Measurements from ENCODE around the gene APIP.
"Not testable (repeated sequence)": the region's sequence is repeated elsewhere in the genome, so short reads cannot be mapped to it uniquely, and the experiment has no call there.

Gene APIP

DNA sequence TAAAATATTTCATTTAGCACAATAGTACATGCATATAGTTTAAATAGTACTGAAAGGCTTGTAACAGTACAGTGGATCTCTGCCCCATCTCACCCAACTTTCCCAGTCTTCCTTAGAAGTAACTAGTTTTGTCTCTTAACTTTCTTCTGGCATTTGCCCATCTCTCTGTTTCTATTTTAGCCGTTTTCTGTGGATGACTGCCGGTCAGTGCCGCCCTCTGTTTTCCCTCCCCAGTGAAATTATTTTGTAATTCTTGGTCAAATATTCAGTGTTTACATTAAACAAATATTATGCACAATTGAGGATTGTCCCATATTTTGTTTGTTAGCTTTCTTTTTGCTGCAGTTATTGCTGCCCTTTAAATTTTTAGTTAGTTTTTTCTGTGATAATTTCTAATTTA is 8.5 kb upstream of the APIP start:
- no peak for DNase-seq

DNA sequence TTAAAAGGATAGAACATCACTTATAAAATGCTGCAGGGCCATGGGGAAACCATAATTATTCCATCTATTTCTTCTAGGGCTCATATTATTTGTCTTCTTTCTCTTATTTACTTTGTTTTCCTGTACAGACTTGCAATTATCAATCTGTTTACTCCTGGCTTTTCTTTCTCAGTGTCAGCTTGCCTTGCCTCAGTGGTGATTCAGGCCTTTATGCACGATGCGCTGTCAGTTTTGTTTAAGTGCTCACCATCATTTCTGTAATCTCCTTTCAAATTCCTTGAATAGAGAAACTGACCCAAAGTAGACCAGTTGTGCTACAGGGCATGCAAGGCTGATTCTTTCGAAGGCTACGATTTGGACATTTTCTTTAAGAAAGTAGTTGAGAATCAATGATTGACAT is 5.0 kb upstream of the APIP start:
- no peak for DNase-seq

DNA sequence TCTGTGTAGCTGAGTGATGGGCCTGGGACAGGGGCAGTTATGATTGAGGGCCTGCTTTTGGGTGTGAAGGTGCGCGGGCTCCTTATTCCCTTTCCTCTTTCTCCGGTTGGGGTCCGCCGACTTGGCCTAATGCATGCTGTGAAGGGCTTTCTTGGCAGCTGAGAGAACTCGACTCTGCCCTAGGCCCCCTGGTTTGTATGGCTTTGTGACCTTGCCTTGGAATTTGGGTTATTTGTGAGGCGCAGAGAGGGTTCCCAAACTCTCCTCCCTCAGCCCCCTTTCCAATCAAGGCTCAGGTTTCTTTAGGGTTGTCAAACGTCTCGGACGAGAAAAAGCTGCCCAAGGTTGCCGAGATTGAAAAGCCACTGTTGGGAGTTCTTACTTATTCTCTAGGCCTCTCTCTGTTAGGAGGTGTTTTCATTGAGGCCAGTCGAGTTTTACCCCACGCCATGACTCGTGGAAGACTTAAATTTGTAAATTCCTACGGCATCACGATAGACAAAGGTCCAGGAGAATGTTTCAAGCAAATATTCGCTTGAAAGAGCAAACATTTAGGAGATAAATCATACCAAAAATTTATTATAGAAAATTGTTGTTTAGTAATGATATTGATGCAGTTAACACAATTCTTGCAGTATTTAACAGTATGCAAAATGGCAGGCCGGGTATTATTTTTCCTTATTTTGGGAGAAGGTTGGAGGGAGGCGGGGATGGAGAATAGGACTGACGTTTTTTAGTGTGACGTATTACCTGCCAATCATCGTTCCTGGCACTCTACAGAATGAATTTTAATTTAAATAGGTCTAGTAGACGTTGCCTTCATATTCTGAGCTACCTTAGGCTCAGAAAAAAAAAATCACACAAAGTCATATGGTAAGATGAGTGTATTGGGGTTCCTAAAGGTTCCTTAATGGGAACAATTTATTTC is 928 bp upstream of the APIP start:
- no peak for DNase-seq

DNA sequence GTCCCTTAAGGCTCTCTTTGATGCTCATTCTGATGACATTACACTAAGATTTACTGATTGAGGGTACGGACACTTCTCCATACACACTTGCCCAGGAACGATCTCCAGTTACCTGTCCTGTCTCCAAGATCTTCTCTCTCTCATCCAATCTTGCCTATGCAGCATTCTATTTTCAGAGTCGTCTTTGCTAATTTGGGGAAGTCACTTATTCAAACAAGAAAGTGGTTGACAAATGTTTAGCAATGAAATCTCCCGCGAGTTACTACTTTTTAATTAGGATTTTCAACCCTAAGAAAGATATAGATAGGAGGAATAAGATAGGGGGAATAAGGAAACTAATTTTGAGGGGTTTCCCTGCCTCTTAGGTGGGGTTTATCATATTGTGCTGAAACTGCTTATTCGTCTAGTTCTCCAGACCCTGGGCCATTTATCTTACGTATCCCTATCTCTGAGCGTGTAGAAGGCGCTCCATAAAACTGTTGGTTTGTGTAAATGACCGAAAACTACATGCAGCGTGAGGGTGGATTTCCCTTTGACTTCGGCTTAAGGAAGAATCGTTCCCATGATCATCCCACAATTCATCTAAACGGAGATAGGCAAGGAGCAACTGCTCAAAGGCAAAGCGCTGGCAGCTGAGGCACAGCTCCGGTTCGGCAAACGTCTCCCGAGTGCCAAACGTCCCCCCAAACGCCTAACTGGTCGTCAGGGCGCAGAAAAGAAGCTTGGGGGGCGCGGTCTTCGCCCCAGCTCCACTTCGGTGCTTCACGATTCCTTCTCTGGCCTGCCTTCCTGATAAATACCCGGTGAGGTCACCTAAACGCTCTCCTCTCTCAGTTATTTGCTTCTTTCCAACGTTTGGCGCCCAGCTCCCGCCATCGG is 804 bp downstream of the APIP start:
- DNase-seq, result peak in 1 of 4 experiments; percentile 22

DNA sequence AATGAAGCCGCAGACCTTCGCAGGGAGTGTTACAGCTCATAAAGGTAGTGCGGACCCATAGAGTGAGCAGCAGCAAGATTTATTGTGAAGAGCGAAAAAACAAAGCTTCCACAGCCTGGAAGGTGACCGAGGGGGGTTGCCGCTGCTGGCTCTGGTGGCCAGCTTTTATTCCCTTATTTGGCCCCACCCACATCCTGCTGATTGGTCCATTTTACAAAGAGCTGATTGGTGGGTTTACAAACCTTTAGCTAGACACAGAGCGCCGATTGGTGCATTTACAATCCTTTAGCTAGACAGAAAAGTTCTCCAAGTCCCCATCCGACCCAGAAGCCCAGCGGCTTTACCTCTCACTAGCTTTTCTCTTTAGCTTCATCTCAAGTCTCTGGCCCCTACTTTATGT is 2.6 kb downstream of the APIP start:
- not testable (repeated sequence) for DNase-seq

DNA sequence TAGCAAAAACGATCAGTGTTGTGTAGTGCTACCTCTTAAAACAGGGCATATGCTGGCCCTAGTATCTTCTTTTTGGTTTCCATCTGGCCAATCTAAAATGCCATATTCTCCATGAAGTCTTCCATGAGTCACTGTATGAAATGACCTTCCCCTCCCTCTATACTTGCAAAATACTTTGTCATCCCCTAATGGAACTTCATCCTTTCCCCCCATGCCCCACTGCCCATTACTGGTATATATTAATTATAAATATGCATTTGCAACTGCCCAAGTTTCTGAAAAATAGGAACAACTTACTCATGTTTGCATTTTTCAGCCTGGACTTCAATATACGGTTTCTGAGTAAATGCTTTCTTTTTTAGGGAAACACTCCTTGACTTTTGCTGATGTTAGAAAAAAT is 4.5 kb downstream of the APIP start:
- no peak for DNase-seq

DNA sequence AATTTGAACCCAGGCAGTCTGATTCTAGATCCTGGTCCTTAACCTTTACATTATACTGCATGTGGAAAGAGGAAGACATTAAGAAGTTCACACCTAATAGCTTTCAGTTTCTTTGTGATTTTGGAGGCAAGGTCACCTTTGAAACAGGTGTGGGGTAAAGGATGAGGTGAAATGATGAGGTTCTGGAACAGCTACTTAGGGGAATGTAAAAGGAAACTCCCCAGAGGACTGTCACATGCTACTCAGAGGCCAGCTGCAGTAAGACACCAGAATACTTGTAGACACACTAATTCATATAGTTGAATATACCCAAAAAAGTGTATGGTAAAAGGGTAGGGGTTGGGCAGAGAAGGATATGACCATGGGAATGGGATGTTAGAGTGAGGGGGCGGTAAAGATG is 5.4 kb downstream of the APIP start:
- DNase-seq, result no peak

DNA sequence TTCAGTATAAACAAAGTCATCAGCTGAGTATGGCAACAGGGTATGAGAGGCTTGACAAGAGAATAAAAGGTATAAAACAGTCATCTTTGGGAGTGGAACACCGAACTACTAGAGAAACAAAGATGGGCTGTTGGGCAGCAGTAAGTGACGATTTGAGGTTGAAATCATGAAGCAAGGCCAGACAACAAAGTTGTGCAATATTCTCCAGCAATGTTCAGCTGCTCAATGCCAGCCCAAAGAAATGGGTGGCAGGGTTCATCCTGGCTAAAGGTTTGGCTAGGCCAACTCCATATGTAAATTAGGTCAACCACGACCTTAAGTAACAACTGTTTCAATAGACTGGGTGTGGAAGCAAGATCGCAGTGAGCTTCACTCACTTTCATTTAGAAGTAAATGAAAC is 6.2 kb downstream of the APIP start:
- DNase-seq, result no peak

DNA sequence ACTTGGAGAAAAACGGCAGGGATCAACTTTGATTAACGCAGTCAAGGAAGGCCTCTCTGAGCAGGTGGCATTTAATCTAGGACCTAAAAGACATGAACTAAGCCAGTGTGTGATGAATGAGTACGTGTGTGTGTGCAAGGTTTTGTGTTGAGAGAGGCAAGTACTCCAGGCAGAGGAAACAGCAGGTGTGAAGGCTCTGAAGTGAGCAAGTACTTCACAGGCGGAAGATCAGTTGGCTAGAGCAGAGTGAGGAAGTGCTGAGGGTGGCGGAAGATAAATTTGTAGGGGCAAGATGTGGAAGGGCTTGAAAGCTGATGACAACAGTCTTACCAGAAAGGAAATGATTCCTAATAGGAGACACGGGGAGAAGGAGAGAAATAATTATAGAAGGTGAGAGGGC is 6.8 kb downstream of the APIP start:
- DNase-seq, result no peak

DNA sequence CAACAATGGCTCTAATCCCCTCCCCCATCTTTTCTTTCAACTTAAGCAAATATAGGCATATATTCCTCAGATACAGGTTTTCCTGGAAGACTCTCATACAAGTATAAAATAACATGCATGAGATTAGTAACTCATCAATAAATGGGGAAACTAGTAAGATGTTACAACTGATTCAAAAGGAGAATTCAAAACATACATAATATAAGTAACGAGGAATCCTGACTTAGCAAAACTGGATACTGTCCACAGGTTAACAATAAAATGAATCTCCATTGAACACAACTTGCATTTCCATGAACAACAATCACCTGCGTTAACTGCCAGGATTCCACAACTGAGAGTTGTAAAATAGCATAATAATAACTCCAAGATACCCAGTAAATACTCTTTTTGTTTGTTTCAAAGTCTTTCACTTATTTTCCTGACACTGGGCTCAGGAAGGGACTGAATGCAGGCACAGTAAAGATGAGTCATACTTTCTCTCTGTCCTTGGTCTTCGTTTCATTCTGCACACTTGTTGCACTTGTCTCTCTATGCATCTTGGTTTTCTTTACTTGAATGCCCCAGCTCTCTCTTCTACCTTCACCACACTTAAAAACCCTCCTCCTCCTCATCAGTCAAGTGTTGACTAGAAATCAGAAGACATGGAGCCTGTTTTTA is 8.1 kb downstream of the APIP start:
- no peak for DNase-seq

DNA sequence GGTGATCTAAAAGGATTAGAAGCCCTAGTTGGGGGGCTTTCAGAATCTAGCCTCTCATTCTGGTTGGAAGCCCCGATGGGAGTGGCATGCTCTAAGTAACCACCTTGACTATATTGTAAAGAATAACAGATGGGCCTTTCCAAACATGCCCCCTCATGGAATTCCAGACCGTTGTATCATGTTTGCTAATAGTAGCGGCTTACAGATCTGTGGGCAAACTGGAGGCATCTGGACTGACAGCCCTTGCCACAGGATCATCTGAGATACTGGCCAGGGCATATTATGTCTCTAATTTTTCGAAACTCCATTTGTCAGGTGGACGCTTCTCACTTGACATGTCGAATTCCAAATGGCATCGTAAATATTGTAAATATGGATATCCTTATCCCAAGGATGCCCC is 10.5 kb downstream of the APIP start:
- no peak for DNase-seq

DNA sequence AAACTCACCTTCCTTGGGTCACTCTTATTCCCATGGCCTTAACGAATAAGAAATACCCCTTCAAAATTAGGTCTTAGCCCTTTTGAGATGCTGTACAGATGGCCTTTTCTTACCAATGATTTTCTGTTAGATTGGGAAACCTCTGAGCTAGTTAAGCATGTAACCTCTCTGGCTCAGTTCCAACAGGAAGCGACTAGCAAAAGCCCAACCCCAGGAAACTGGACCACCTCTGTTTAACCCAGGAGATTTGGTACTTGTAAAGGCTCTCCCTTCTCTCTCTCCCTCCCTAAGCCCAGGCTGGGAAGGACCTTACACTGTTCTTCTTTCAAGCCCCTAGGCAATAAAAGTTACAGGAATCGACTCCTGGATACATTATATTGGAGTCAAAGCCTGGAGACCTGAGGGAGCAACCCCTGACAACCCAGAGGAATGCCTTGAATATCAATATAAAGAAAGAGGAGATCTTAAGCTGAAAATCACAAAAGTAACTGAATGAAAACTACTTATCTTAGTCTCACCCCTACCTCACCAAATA is 11.7 kb downstream of the APIP start:
- DNase-seq, result no peak

DNA sequence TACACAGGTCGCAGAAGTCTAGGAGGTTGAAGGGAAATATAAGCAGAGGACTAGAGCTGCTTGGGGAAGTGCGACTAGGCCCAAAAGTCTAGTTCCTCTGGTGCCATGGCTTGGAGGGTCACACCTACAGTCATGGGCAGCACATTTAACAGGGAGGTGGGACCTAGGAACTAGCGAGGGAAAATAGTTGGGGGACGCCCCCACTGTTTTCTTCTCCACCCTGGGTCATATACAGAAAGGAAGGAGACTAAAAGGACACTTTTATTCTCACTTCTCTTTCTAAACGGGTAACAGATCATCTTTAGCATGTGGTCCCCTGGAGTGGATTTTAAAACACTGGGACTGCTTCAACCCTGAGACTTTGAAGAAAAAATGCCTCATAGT is 16.6 kb downstream of the APIP start:
- DNase-seq, result no peak

DNA sequence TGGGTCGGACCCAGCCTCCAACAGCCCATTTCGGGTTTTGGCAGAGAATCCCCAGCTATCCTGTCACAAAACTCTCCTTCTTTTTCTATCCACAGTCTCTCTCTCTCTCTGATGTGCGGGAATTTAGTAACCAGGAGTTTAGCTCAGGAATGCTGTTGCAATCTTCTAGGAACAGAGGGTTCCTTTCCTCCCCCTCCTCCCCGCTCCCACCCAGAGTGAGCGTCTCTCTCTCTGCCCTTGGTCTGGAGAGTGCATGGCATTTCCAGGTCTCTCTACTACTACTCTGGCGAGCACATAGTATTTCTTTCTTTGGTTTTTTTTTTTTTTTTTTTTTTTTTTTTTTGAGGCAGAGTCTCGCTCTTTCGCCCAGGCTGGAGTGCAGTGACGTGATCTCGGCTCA is 17.7 kb downstream of the APIP start:
- no peak for DNase-seq

DNA sequence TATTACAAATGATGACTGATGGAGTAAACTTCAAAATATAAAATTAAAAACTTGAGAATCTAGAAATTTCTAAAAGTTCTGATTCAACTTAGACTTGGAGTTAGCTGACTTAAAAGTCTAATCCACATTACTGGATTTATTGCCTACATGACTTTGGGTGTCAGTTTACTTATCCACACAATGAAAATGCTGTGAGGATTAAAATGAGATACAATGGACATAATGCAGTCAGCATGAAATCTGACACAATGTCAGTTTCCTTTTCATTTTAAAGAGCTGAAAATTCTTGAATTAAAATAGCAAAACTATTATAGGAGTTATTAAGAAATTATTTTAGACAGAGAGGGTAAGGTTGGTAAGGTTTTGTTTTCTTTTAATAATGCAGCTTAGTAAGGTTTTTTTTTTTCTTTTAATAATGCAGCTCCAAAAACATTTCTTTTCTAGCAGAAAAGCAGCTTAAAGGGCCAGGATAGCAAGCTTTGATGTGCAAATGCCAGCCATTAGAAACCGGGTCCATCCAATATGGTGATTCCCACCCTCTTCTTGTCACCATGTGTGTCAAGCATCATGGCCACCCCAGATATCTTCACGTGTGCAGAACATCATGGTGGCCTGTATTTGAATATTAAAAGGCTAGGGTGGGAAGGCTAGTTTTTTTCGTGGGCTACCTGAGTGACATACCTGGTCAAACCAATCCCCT is 18.9 kb downstream of the APIP start:
- no peak for DNase-seq

DNA sequence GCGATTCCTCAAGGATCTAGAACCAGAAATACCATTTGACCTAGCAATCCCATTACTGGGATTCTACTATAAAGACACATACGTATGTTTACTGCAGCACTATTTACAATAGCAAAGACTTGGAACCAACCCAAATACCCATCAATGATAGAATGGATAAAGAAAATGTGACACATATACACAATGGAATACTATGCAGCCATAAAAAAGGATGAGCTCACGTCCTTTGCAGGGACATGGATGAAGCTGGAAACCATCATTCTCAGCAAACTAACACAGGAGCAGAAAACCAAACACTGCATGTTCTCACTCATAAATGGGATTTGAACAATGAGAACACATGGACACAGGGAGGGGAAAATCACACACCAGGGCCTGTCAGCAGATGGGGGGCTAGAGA is 20.0 kb downstream of the APIP start:
- not testable (repeated sequence) for DNase-seq

DNA sequence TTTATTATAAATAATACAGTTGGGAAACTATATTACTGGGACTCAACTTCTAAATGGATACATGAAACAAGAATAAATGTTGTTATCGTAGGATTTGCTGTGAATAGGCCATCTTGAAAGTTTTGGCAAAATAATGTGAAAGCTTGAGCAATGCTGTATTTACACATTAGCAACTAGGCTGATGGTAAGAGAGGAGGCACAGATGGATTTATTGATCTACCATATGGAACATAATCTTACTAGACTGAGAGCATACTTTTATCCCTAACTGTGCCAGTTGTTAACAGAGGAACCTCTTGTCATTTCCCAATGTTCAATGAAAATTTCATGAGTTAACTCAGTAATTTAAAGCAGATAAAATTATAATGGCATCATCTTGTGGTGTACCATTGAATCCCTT is 22.8 kb downstream of the APIP start:
- no peak for DNase-seq

DNA sequence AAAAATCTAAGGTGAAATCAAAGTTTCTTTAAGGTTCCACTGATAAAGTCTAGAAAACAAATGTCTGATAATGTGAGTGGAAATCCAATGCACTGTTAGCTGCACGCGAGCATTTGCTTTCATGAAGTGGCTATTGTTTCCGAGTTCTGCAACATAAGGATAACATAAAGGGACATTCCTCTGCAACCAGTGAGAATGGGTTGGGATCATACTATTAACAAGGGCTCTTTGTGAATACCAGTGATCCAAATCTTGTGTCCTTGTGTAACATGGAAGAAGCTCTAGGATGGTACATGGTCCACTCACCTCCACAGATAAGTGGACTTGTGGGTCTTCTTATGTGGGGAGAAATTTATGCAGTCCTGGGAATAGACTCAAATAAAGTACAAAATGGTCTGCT is 24.6 kb downstream of the APIP start:
- DNase-seq, result no peak

DNA sequence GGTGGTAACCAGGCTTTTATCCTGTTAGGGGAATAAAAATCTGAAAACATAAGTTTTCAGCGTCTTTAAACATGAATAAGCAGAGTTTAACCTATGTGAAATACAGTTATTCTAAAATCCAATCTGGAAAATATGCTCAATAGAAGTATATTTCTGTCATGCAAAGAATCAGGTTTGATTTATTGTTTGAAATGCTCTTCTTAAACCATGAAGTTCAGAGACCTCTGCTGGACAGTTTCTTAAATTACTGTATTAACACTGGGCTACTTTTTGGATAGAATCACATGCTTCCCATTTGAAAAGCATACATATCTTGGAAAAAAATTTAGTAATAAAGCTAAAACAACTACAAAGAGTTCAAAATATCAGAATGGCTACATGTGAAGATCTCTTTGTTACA is 25.4 kb downstream of the APIP start:
- no peak for DNase-seq

DNA sequence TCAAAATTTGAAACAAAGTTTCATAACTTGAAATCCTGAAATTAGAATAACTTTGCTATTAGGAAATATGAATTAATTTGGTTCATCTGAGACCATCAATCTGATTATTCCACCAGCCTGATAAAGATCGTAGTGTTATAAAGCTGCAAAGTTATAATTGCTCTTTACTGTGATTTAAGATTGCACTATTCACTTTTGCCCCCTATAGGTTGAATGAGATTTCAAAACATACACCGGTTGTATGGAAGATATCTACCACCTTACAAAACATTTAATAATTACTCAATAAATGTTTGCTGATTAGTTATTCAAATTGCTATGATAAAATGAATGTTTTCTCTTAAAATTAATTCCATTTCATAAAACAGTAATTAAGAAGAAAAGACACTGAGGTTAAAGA is 26.1 kb downstream of the APIP start:
- DNase-seq, result no peak

DNA sequence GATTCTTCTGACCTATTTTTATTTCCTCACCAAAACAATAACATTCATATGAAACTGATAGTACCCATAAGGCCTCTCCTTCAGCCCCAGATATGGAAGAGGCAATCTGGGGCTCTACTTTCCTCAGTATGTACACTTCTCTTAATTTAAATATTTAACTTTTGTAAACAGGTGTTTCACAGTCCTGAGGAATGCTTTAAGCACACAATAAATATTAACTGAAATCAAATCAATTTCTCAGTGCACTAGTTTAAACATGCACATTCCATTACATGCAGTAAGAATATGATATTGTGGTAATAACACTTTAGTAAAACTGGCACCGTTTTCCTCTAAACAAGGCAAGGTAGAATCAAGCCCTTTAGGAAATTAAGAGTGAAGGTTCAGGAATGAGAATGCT is 28.9 kb downstream of the APIP start:
- DNase-seq, result no peak

DNA sequence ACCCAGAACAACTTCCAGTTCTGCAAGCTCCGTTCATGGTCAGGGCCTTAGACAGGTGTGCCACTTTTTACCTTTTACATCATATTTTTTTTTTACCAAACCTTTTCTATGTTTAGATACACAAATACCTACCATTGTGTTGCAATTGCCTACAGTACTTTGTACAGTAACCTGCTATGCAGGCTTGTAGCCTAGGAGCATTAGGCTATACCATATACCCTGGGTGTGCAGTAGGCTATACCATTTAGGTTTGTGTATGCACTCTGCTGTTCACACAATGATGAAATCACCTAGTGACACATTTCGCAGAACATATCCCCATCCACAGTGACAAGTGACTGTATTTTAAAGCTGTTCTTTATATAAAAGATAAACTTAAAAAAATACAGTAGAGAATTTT is 29.6 kb downstream of the APIP start:
- DNase-seq, result no peak

DNA sequence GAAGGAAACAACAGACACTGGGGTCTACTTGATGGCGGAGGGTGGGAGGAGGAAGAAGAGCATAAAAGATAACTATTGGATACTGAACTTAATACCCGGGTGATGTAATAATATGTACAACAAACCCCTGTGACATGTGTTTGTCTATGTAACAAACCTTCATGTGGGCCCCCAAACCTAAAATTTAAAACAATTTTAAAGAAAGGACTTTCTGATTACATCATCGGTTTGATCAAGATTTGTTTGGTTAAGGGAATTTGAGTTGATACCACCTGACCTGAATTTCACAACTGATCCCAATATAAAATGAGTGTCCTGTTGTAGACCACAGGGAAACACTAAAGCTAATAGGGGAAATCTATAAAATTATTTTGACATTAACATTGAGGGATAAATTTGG is 34.3 kb downstream of the APIP start:
- no peak for DNase-seq
